KOPT-K1 (cell line): ENCODE data around the gene ATE1.
"Not testable (repeated sequence)": the region's sequence is repeated elsewhere in the genome, so short reads cannot be mapped to it uniquely, and the experiment has no call there.

ENCODE experiments used
- H3K27ac ChIP-seq: fragments of 200-600 bp; sonication (generic); 2 replicates; pipeline ENCODE4 v1.5.1; 2016; ENCODE audit warnings: antibody characterized with exemption, mild to moderate bottlenecking, low read depth, low read length; ENCODE audit not compliant: poor library complexity, severe bottlenecking
- H3K36me3 ChIP-seq: fragments of 200-600 bp; sonication (generic); 2 replicates; pipeline ENCODE4 v1.5.1; 2017; ENCODE audit warnings: antibody characterized with exemption, mild to moderate bottlenecking, low read length, moderate library complexity; ENCODE audit not compliant: insufficient read depth
- H3K9me3 ChIP-seq: fragments of 200-600 bp; sonication (generic); 2 replicates; pipeline ENCODE4 v1.5.1; 2017; ENCODE audit warnings: antibody characterized with exemption, low read length, mild to moderate bottlenecking; ENCODE audit not compliant: insufficient read depth, poor library complexity, severe bottlenecking

The ATE1 gene

GRCh38 chr10:121781101-121781500, 146.7 kb downstream of the ATE1 start:
- Histone ChIP-seq H3K36me3 (peaks cover 4% of the 10 kb centered on the region; the same call in 1 of the 2 replicates), H3K27ac (no peak overlapping the region), H3K9me3 (no peaks in the 10 kb centered on the region)

GRCh38 chr10:121774813-121775212, 153.0 kb downstream of the ATE1 start:
- H3K27ac ChIP-seq, result no peak overlapping the region
- no peaks in the 10 kb centered on the region for H3K36me3 ChIP-seq
- no peaks in the 10 kb centered on the region for H3K9me3 ChIP-seq

- no peaks in the 10 kb centered on the region for H3K9me3 ChIP-seq
- H3K36me3 ChIP-seq, result no peaks in the 10 kb centered on the region
- H3K27ac ChIP-seq, result no peak overlapping the region
Measured at GRCh38 chr10:121774404-121774803, 153.4 kb downstream of the ATE1 start.

GRCh38 chr10:121772884-121773283, 154.9 kb downstream of the ATE1 start:
- no peak overlapping the region for H3K27ac ChIP-seq
- no peaks in the 10 kb centered on the region for H3K36me3 ChIP-seq
- no peaks in the 10 kb centered on the region for H3K9me3 ChIP-seq

- Histone ChIP-seq H3K36me3 (no peaks in the 10 kb centered on the region), H3K9me3 (peaks cover 5% of the 10 kb centered on the region), H3K27ac (no peak overlapping the region)
Measured at GRCh38 chr10:121772406-121772805, 155.4 kb downstream of the ATE1 start.

GRCh38 chr10:121771966-121772365, 155.9 kb downstream of the ATE1 start:
- no peaks in the 10 kb centered on the region for H3K36me3 ChIP-seq
- peaks cover 9% of the 10 kb centered on the region for H3K9me3 ChIP-seq
- H3K27ac ChIP-seq, result no peak overlapping the region

GRCh38 chr10:121766426-121766825, 161.4 kb downstream of the ATE1 start:
- Histone ChIP-seq H3K27ac (no peak overlapping the region), H3K9me3 (peaks cover 14% of the 10 kb centered on the region), H3K36me3 (no peaks in the 10 kb centered on the region)

- Histone ChIP-seq H3K9me3 (peaks cover 16% of the 10 kb centered on the region), H3K36me3 (0 out of 2 replicates have a peak, but pooled peaks cover under 1% of the 10 kb centered on the region), H3K27ac (no peak overlapping the region)
Measured at GRCh38 chr10:121765204-121765603, 162.6 kb downstream of the ATE1 start.

GRCh38 chr10:121764233-121764942, 163.4 kb downstream of the ATE1 start:
- Histone ChIP-seq H3K9me3 (peaks cover 23% of the 10 kb centered on the region), H3K27ac (no peak overlapping the region), H3K36me3 (peaks cover 5% of the 10 kb centered on the region; the same call in 1 of the 2 replicates)

GRCh38 chr10:121757241-121757640, 170.6 kb downstream of the ATE1 start:
- not testable (repeated sequence) for H3K27ac ChIP-seq, H3K36me3 ChIP-seq
- peaks cover 48% of the 10 kb centered on the region for H3K9me3 ChIP-seq

GRCh38 chr10:121755496-121755895, 172.3 kb downstream of the ATE1 start:
- H3K36me3 ChIP-seq, result not testable (repeated sequence)

GRCh38 chr10:121754666-121755065, 173.2 kb downstream of the ATE1 start:
- H3K27ac ChIP-seq, result no peak overlapping the region
- H3K9me3 ChIP-seq, result peaks cover 41% of the 10 kb centered on the region
- H3K36me3 ChIP-seq, result no peaks in the 10 kb centered on the region

More at GRCh38 chr10:121755496-121755895, 172.3 kb downstream of the ATE1 start:
- H3K27ac ChIP-seq, result not testable (repeated sequence)
- peaks cover 48% of the 10 kb centered on the region for H3K9me3 ChIP-seq

GRCh38 chr10:121753726-121754476, 173.9 kb downstream of the ATE1 start:
- Histone ChIP-seq H3K9me3 (peaks cover 35% of the 10 kb centered on the region), H3K27ac (no peak overlapping the region), H3K36me3 (no peaks in the 10 kb centered on the region)

GRCh38 chr10:121751191-121751760, 176.6 kb downstream of the ATE1 start:
- Histone ChIP-seq H3K27ac (no peak overlapping the region), H3K36me3 (no peaks in the 10 kb centered on the region), H3K9me3 (peaks cover 15% of the 10 kb centered on the region)

- Histone ChIP-seq H3K36me3 (no peaks in the 10 kb centered on the region), H3K9me3 (no peaks in the 10 kb centered on the region), H3K27ac (no peak overlapping the region)
Measured at GRCh38 chr10:121747163-121747775, 180.6 kb downstream of the ATE1 start.
